Stimulated activated CD4-positive, alpha-beta T cell treated with anti-CD3 and anti-CD28 coated beads, Interleukin-12 subunit alpha, Interleukin-12 subunit beta, amount 100 ng/mL, for 48 hours (primary cell): Measurements from ENCODE around the gene ABCB6.
A peak's percentile ranks its signal among the peaks of the same experiment; 100 is the strongest.

Experiments
- DNase-seq, 3 donors: peaks; one replicate each; pipeline ENCODE4 v3.0.0-alpha.2; 2020; ENCODE audit warnings: low read depth in 2 of 3, low spot score in 1 of 3

ABCB6 gene

DNA sequence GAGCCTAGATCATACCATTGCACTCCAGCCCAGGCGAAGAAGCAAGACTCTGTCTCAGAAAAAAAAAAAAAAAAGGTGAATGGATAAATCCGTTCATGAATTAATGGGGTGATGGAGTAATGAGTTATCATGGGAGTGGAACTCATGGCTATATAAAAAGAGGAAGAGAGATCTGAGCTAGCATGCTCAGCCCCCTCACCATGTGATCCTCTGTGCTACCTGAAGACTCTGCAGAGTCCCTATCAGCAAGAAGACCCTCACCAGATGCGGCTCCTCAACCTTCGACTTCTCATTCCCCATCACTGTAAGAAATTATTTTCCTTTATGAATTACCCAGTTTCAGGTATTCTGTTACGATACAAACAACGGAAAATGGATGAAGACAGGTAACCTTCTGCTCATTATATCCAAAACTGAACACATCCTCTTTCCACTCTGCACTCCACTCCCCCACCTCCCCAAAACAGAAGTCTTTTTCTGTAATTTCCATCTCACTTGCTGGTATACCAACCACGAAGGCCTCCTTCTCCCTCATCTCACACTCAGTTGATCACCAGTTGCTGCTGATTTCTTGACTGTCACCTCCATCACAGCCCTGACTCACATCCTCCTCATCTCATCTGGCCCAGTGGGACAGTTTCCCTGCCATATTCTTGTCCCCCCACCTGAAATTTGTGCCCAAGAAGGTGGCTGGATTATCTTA, 31.9 kb downstream of the ABCB6 start:
- DNase-seq: peak in 2 of 3 donors; percentile 25 to 30

DNA sequence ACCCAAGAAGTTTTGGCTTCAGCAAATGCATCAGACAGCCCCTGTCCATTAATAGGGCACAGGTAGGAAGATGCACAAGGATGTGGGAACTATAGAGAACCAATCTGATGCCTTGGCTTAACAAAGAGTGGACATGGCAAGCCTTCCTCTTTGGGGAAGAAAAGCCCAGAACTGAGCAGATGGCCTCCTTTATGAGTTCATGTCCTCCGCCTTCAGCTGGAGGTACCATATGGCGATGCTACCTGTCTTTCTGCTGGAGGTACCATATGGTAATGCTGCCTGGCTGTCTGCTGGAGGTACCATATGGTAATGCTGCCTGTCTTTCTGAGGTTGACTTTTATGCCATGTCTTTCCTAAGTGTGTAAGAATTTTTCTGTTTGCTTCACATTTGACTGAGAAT, 34.6 kb downstream of the ABCB6 start:
- no peak for DNase-seq

DNA sequence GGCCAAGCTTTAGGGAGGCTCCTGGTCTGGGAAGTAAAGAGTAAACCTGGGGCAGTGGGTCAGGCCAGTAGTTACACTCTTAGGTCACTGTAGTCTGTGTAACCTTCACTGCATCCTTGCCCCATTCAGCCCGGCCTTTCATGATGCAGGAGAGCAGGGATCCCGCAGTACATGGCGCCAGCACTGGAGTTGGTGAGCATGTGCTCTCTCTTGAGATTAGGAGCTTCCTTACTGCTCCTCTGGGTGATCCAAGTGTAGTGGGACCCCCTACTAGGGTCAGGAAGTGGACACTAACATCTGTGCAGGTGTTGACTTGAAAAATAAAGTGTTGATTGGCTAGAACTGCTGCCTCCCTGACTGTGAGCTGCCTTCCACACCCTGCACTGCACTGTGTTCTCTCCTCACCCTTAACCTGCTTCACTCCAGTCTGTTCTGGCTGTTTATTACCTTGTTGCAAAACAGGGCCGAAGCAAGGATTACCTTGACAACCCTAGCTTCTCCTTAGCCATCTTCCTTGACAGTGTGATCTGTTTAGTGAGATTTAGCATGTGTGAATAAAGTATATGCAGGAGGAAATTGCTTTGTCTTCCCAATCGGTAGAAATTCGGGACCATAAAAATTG, 35.5 kb downstream of the ABCB6 start:
- no peak for DNase-seq

DNA sequence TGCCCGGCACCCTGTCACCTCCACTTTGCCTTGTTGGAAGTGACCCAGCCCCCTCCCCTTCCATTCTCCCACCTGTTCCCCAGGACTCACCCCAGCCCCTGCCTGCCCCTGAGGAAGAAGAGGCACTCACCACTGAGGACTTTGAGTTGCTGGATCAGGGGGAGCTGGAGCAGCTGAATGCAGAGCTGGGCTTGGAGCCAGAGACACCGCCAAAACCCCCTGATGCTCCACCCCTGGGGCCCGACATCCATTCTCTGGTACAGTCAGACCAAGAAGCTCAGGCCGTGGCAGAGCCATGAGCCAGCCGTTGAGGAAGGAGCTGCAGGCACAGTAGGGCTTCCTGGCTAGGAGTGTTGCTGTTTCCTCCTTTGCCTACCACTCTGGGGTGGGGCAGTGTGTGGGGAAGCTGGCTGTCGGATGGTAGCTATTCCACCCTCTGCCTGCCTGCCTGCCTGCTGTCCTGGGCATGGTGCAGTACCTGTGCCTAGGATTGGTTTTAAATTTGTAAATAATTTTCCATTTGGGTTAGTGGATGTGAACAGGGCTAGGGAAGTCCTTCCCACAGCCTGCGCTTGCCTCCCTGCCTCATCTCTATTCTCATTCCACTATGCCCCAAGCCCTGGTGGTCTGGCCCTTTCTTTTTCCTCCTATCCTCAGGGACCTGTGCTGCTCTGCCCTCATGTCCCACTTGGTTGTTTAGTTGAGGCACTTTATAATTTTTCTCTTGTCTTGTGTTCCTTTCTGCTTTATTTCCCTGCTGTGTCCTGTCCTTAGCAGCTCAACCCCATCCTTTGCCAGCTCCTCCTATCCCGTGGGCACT, 36.2 kb downstream of the ABCB6 start:
- no peak for DNase-seq

DNA sequence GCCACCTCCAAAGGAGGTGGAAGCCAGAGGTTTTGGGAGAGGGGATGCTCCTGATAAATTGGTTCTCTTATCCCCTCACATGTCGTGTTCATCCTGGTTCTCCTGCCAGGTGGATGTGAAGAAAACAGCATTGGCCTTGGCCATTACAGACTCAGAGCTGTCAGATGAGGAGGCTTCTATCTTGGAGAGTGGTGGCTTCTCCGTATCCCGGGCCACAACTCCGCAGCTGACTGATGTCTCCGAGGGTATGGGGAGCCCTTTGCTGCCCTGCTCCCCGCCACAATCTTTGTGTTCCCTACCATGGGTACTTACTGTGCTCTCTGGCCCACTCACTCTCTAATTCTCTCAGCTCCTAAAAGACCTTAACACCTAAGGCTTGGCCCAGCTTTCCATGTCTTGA, 37.2 kb downstream of the ABCB6 start:
- no peak for DNase-seq

DNA sequence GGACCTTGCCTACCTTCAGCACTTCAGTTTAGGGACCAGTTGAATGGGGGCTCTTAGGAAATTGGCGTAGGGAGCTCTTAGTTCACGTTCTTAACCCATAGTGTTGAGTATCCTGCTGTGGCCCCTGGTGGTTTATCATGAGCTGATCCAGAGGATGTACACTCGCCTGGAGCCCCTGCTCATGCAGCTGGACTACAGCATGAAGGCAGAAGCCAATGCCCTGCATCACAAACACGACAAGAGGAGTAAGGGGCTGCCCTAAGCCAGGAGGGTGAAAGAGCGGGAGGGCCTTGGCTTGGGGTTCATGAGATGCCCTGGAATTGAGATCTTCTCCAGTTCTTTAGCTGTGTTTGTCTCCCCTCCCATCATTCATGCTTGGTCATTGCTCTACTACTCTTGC, 37.8 kb downstream of the ABCB6 start:
- DNase-seq: no peak

DNA sequence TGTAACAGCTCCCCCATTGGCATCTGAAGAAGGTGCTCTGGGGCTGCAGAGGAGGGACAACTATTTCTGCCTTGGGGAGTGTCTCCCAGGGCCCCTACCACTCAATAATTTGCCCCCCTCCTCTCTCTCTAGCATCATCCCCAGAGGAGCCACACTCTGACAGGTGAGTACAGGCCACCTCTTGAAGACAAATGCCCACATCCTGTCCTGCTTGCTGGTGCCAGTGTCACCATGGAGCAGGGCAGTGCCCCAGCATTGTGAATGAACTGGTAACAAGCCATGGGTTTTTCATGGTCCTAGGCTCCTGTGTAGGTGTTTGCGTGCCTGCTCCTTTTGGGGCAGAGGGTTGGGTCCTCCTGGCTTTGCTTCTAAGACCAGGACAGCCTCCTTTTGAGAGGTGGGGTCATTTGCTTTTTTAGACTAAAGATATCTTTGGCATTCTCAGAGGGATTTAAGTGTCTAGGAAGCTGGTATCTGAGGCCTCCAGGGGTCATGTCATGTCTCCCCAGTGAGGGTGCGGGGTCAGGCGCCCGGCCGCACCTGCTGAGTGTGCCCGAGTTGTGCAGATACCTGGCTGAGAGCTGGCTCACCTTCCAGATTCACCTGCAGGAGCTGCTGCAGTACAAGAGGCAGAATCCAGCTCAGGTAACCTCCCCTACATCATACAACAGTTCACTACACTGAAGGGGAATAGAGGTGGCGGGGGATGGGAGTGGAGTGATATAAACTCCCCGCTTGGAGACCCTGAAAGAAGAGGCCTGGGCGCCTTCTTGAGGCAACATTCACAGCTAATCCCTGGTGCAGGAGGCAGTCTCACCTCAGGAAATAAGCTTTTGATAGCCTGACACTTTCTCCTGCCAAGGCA, 38.9 kb downstream of the ABCB6 start:
- no peak for DNase-seq

DNA sequence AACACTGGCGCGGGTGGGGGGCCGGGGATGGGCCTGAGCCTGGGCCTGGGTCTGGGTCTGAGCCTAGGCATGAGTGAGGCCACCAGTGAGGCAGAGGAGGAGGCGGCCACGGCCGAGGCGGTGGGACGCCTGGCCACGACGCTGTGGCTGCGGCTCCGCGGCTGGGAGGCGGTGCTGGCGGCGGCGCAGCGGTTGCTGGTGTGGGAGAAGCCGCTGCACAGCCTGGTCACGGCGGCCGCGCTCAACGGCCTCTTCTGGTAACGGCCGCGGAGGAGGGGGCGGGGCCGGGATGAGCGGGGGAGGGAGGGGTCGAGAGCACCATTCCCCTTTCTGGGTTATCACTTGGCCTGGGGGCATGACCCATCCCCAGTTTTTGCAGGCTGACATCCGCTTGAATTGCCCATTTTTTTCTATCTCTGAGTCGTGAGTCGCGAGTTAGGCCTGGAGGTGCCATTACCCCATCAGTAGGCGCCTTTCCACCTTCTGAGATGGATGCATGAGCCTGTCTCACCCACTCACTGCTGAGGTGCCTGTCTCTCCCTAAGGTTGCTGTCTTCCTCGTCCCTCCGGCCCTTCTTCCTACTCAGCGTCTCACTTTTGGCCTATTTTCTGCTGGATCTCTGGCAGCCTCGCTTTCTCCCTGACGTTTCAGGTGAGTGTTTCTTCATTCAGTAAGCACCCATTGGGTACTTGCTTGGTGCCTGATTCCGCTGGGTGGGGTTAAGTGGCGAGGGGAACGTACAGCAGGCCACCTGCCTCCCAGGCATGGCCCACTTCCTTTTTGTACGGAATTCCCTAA, 40.2 kb downstream of the ABCB6 start:
- DNase-seq: no peak

DNA sequence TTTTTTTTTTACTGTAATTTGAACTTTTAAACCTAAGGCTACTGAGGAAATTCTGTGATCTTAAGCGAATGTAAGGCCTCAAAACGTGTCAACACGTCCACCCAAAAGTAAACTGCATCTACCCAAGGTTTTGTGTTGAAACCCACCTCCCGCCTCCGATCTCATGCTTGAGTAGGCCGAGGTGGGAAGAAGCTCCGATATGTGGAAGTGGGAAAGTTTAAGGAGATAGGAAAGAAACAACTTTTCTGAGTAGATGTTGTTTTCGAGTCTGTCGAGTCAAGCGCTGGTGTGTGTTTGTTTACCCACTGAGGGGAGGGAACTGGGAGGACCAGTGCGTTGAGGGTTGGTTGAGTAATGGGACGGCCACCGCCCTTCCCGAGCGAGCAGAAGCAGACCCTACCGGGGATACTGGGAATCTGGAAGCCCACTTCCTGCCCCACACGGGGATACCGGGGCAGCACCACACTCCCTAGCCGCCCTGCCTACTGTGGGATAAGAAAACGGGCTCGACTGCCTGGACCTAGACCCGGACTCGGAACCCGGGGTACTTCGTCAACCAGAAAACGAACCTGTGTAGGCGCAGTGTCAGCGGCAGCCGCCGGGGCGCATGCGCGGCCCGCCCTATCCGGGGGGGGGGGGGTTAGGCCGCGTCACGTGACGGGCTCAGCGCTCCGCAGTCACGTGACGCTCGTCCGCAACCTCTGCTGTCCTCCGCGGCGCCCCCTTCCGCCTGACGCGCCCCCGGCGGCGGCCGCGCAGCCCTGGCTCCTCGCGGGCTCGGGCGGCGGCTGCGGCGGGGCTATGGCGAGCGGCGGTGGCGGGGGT, 41.0 kb downstream of the ABCB6 start, which contains the start of gene RETREG2:
TSS of gene RETREG2 (plus strand) at position 724 of the 825 bp plus-strand sequence. CDS start at position 802, 78 bp downstream.
- DNase-seq: peak; percentile 61 to 73 (median 63)

DNA sequence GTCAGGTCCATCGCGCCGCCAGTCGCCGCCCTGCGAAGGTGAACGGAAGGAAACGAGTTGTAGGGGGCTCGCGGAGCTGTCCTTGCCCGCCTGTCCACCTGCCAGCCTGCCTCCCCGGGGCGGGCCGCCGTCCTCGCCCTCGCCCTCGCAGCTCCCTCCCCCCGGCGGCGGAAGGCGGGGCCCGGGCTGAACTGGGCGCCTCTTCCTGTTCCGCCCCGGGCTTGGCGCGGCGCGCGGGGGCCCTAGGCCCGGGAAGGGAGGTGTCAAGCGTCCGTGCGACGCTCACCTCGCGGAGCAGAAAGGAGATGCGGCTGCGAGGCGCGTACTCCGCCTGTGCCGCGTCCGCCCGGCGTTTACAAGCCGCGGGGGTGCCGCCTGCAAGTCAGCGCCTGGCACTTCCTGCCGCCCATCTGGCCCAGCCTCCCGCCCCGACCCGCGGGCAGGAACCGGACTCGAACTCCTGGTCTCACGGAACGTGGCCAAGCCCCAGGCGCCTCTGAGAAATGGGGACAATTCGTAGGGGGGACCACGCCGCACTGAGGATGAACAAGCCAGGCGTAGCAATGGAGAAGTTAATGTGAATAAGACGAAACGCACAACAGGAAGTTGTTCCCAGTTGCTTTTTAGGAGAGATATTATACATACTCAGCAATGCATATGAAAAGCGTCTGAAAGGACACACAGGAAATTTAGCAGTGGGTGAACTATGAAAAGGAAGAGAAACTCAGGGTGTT, 41.8 kb downstream of the ABCB6 start, which contains the start of gene CNPPD1:
TSS of gene CNPPD1 (minus strand) at position 108 of the 734 bp plus-strand sequence. CDS start at position 11, 97 bp downstream.
- DNase-seq: peak; percentile 64 to 86 (median 75)

DNA sequence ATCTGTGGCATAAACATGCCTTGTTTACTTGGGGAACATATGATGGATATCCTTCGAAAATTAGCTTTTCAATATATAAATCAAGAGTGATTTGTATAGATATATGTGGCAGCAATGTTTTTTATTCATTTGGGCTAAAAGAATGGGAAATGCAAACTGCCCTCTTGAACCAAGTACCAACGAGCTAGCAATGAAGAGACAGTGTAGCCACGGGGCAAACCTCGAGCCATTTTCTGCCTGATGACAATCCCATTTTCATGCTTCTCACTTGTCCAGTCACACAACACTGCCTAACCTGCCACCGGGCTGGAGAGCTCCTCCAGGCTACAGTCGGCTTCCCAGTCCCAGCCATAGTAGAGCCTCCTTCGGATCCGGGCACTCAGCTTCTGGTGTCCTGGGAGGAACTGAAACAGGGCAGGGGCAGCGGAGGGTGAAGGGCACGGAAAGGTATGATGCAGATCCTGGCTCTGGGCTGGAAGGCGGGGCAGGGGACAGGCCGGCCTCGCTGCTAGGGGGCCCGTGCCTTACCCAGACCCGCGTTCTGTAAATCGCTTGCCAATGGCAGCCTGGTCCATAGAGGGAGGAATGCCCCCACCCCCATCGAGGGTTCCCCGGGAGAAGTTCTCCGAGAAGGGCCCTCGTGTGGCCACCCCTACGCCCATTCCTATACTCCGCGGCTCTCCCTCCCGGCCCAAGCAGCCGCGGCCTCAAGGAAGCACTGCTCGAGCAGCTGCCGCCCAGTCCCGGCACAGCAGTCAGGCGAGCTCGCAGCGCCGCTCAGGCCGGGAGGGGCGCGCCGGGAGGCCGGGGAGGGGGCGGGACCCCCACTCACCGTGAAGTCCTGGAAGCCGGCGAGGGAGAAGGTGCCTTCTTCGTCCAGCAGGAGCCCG, 42.6 kb downstream of the ABCB6 start:
- peak in 1 of 3 donors; percentile 25 for DNase-seq

DNA sequence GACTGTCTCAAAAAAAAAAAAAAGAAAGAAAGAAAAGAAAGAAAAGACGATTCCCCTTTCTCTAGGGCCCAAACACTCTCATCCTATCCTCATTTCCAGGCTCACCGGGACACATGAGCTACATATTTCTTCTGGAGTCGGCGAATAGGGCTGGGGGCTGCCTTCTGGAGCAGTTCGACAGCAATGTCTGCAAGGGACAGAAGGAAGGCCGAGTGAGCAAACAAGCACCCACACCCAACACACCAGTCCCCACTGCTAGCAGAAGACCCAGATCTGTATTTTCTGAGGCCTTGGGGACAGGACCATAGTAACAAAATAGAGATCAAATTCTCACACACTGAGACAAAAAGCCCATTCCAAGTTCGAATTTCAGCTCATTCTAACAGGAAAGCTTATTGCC, 43.3 kb downstream of the ABCB6 start:
- DNase-seq: no peak

DNA sequence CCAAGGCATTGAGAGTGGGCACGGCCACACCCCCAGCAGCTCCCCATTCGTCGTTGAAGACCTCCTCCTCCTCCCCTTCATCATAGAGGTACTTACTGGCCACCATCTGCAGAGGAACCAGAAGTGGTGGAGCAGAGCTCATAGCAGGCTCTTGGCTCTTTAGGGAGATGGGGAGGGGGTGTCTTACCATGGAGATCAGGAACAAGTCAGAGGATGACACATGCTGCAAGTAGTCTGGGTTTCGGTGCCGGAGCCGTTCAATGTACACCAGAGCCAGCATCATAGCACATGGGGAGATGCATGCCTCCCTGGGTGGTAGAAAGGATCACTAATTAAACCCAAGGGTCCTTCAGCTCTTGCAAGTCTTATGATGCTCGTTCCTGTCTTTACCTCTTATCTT, 44.0 kb downstream of the ABCB6 start:
- DNase-seq: no peak

DNA sequence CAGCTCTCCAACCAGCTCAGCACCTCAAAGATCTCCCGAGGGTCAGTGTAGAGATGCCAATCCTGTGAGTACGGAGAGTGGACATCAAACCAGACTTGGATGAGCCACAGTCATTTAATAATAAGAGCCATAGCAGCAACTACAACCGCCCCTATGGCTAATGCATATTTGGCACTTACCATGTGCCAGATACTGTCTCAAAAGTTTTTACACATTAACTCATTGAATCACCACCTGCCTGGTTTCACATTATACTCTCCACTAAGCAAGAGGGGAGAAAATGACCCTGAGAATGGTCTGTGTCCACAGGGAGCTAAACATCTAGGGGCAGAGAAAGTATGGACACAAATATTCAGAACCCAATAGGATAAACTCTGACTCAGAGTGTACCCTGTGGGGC, 44.6 kb downstream of the ABCB6 start:
- DNase-seq: no peak

DNA sequence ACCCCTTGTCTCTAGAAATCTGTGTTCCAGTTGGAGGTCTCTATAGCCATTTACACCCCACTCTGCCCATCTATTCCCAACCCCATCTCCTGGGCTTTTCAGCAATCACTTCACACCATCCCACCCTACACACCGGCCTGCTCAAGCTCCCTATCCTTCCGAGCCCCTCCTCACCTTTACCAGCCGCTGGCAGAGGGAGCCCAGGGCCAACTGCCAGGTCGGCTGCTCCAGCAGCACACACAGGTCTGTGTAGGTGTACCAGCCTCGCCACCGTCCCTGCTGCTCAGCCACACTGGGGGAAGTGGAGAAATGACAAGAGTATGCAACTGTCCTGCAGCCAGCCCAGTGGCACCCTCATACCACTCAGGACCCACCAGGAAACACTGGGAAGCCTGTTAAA, 45.6 kb downstream of the ABCB6 start:
- no peak for DNase-seq

DNA sequence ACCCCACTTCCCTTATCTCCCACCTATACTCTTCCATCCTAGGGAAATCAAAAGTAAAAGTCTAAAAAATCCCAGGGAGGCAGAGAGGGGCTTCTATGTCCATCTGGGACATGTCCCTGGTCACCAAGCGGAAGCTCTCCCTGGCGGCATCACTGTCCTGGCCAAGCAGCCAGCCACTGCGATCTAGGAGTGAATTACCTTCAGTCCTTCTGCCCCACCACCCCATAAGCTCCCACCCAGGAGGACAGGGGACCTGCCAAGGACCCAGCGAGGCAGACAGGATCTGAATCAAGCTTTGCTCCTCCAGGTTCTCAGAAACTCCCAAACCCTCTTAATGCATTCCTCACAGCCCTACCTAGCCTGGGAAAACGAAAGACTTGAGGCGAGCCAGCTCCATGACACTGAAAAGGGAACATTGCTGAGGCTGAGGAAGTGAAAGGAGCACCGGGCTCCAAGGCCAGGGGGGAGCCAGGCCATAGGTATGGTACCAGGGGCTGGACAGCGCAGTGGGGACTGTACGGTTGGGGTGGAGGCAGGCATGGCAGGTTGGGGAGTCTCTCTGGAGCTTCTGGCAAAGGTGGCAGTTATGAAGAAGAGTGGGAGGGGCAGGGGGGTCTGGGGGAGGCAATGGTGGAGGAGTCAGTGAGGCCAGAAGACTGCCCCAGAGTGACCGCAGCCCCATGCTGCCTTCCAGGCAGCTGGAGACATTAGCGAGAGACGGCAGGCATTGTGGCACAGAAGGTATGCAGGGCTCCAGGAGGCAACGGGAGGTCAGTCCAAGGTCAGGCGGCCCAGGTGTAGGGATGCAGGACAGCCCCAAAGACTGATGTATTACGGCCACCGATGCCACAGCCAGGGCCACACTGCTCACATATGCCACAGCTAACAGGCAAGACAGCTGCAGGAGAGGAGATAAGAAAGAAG, 46.3 kb downstream of the ABCB6 start:
- DNase-seq: no peak
